GM12878 (cell line): ENCODE data around the gene SCN8A. TPM values are rescaled to one million over a fixed set of nuclear protein-coding genes. Genes with fewer than 3 reads are reported as not detected.

Source experiments
- ATAC-seq: fragments of 200-7000 bp; cut with Tn5 transposase; 3 replicates; pipeline ENCODE4 v1.9.1; 2020; ENCODE audit warnings: mild to moderate bottlenecking, moderate library complexity
- BruUV-seq: library from RNA; stranded (reverse); fragments of 400-500 nt; replicated peaks from 2 replicates; lab custom pipeline; 2021; lab: Mats Ljungman, UMichigan
- CTCF ChIA-PET: fragments of 300-600 bp; sonication (Branson Sonifier 250); formaldehyde crosslinking; extraction: SDS; loops from one replicate; lab custom pipeline; 2021; ENCODE audit warnings: inconsistent platforms; lab: Yijun Ruan, JAX
- POLR2A ChIA-PET: fragments of 350-600 bp; formaldehyde crosslinking; extraction: SDS; loops from one replicate; lab custom pipeline; 2021; ENCODE audit warnings: inconsistent platforms; lab: Charles Lee
- RAD21 ChIA-PET: fragments of 300-600 bp; sonication (Branson Sonifier 250); formaldehyde crosslinking; loops from one replicate; lab custom pipeline; 2023; ENCODE audit warnings: antibody characterized with exemption; ENCODE audit not compliant: unreplicated experiment; lab: Charles Lee
- SMC1A ChIA-PET: fragments of 300-600 bp; sonication (Branson Sonifier 250); formaldehyde crosslinking; loops from one replicate; lab custom pipeline; 2023; ENCODE audit not compliant: unreplicated experiment, uncharacterized antibody; lab: Charles Lee
- DNase-seq: peaks from one replicate; pipeline ENCODE4 v3.0.0-alpha.2; 2011; ENCODE audit warnings: low read depth, low spot score
- FAIRE-seq: peaks from 3 replicates; lab custom pipeline; 2011; peaks lifted over from hg19 to GRCh38; lab: Jason Lieb, UNC
- H2AFZ ChIP-seq: 2 replicates; pipeline ENCODE4 v1.6.0; 2011; ENCODE audit warnings: low read depth, low read length, control low read depth; ENCODE audit not compliant: control insufficient read depth
- H3K27ac ChIP-seq: 2 replicates; pipeline ENCODE4 v1.5.1; 2011; ENCODE audit warnings: control low read depth; ENCODE audit not compliant: control insufficient read depth, insufficient read depth
- H3K27me3 ChIP-seq, 2 experiments: replicated peaks in 1 of 2; 2 replicates each; pipeline versions ENCODE4 v1.6.0 to v1.6.1; 2011; ENCODE audit warnings: low read length in 1 of 2; ENCODE audit not compliant: control insufficient read depth in 2 of 2, insufficient read depth in 2 of 2
- H3K36me3 ChIP-seq, 2 experiments: 2 replicates each; pipeline ENCODE4 v1.5.1; 2011; ENCODE audit warnings: low read length in 1 of 2; ENCODE audit not compliant: control insufficient read depth in 2 of 2, insufficient read depth in 2 of 2
- H3K4me1 ChIP-seq: 2 replicates; pipeline ENCODE4 v1.6.1; 2011; ENCODE audit warnings: mild to moderate bottlenecking, low read length, moderate library complexity, mixed read lengths; ENCODE audit not compliant: control insufficient read depth, insufficient read depth
- H3K4me2 ChIP-seq: 2 replicates; pipeline ENCODE4 v1.6.0; 2011; ENCODE audit warnings: control low read depth; ENCODE audit not compliant: control insufficient read depth, insufficient read depth
- H3K4me3 ChIP-seq: fragments of 200-600 bp; sonication (generic); 2 replicates; pipeline ENCODE4 v1.5.1; 2016
- H3K79me2 ChIP-seq: 2 replicates; pipeline ENCODE4 v1.6.0; 2011; ENCODE audit warnings: low read length; ENCODE audit not compliant: control insufficient read depth, insufficient read depth
- H3K9ac ChIP-seq: 2 replicates; pipeline ENCODE4 v1.8.0; 2011; ENCODE audit warnings: low read length, control low read depth, mixed read lengths; ENCODE audit not compliant: control insufficient read depth, insufficient read depth
- H3K9me3 ChIP-seq: replicated peaks from 3 replicates; pipeline ENCODE4 v1.5.1; 2011; ENCODE audit warnings: mild to moderate bottlenecking, low read length; ENCODE audit not compliant: control insufficient read depth, insufficient read depth
- H4K20me1 ChIP-seq: 2 replicates; pipeline ENCODE4 v1.6.0; 2011; ENCODE audit not compliant: control insufficient read depth, insufficient read depth
- CHD2 ChIP-seq: IDR thresholded peaks from 2 replicates; pipeline ENCODE4 v1.6.1; 2011; ENCODE audit warnings: low read depth, low read length, improper control_type of control experiment, borderline replicate concordance
- ELK1 ChIP-seq: IDR thresholded peaks from 2 replicates; pipeline ENCODE4 v1.6.1; 2012; ENCODE audit warnings: low read depth, low read length, improper control_type of control experiment
- FOS ChIP-seq: IDR thresholded peaks from 3 replicates; pipeline ENCODE4 v1.6.1; 2011; ENCODE audit warnings: borderline replicate concordance; ENCODE audit not compliant: insufficient read length; ENCODE audit errors: extremely low read depth
- HCFC1 ChIP-seq: fragments of 150-350 bp; IDR thresholded peaks from 2 replicates; pipeline ENCODE4 v1.6.1; 2014; ENCODE audit warnings: low read length
- HSF1 ChIP-seq: fragments of 150-350 bp; IDR thresholded peaks from 2 replicates; pipeline ENCODE4 v1.6.1; 2014; ENCODE audit warnings: mild to moderate bottlenecking, low read depth, low read length
- RCOR1 ChIP-seq: conservative IDR thresholded peaks from 2 replicates; pipeline ENCODE4 v1.6.1; 2012; ENCODE audit warnings: low read depth, low read length, improper control_type of control experiment
- RELB ChIP-seq: fragments of 450-650 bp; IDR thresholded peaks from 2 replicates; pipeline ENCODE4 v1.6.1; 2017; ENCODE audit warnings: low read depth, mild to moderate bottlenecking, moderate library complexity
- RUNX3 ChIP-seq: IDR thresholded peaks from 2 replicates; pipeline ENCODE4 v1.6.1; 2012; ENCODE audit warnings: low read length, inconsistent platforms
- SUZ12 ChIP-seq: fragments of 200-600 bp; sonication (generic); IDR thresholded peaks from one replicate; pipeline ENCODE4 v1.6.1; 2018; ENCODE audit warnings: antibody characterized with exemption, mild to moderate bottlenecking; ENCODE audit not compliant: unreplicated experiment
- TAF1 ChIP-seq: IDR thresholded peaks from 2 replicates; pipeline ENCODE4 v1.6.1; 2011; ENCODE audit warnings: mild to moderate bottlenecking, low read depth, low read length, borderline replicate concordance
- WGBS: methylation state at CpG from one replicate; pipeline ENCODE4 v1.1.6; 2016; ENCODE audit warnings: low lambda C conversion rate; ENCODE audit not compliant: insufficient replicate concordance, insufficient coverage; ENCODE audit errors: missing lambda C conversion rate; 5-methylcytosine and 5-hydroxymethylcytosine counted together
- in situ Hi-C: fragments of 300-500 bp; cut with MboI; formaldehyde crosslinking; loops from 9 replicates; pipeline ENCODE4 v1.14.3; 2018; ENCODE audit warnings: mixed read lengths
- intact Hi-C: fragments of 100-400 bp; cut with micrococcal nuclease; formaldehyde crosslinking; loops from one replicate; pipeline ENCODE4 v1.14.2; 2022; ENCODE audit not compliant: unreplicated experiment
- polyA plus RNA-seq, 11 experiments: library from polyadenylated mRNA; depleted of rRNA in 4 of 11; unstranded in 6 of 11; stranded (reverse) in 5 of 11; fragments of >200 nt; fragmentation: Nextera tagmentation in 4 of 11; fragmentation: Illumina TruSeq in 1 of 11; extraction: Ambion mirVana in 4 of 11; extraction: Trizol in 1 of 11; gene quantifications; 1 replicate in 1 of 11; 2 replicates in 10 of 11; pipeline versions ENCODE4 v1.2.1 to v1.2.3, GENCODE V29; 2011 to 2016; ENCODE audit warnings: inconsistent platforms in 2 of 11, missing spikeins in 2 of 11, low read depth in 1 of 11
- total RNA-seq, 4 experiments: library from RNA; depleted of rRNA in 3 of 4; stranded (reverse); fragments of >200 nt in 3 of 4; fragmentation: Illumina TruSeq in 1 of 4; extraction: Trizol in 1 of 4; gene quantifications; 2 replicates each; pipeline versions ENCODE4 v1.2.1 to v1.2.3, GENCODE V29; 2013 to 2021

SCN8A gene
- total and polyA plus RNA-seq, 10 of the 15 experiments (the other 5 are each of a cell fraction or from before 2014, with no cell fraction given): 0.02 to 0.23 (median 0.06) TPM; not detected in 2

- in situ Hi-C loops (no loop called here), intact Hi-C loops (no loop called here)
- ChIA-PET POLR2A (no interaction called here), RAD21 (no interaction called here), CTCF (no interaction called here), SMC1A (no interaction called here)
- Histone ChIP-seq H3K27ac (no peak overlapping the region), H3K4me1 (no peaks in the 10 kb centered on the region), H3K4me3 (no peak overlapping the region), H3K79me2 (no peaks in the 10 kb centered on the region), H3K9me3 (no peaks in the 10 kb centered on the region), H4K20me1 (no peaks in the 10 kb centered on the region; the same call in 1 of the 2 replicates), H3K4me2 (peak overlapping the region; percentile 22; the same call in 1 of the 2 replicates), H3K36me3 (no peaks in the 10 kb centered on the region), H2AFZ (peak overlapping the region; percentile 4; the same call in 1 of the 2 replicates), H3K27me3 (peaks cover 4 to 9% of the 10 kb centered on the region in 2 experiments; a peak in 3 of 4 replicates), H3K9ac (no peak overlapping the region)
- DNase-seq: no peak
- WGBS: 46% methylated on average over 30 of the region's 101 CpGs
- no peak for FAIRE-seq
- TF ChIP-seq SUZ12 (peak; percentile 76), RUNX3 (no peak)
- no TSS peak for BruUV-seq
- ATAC-seq: no peak
Observed at GRCh38 chr12:51821440-51822260, 230.6 kb downstream of the SCN8A start.

- ChIA-PET POLR2A (no interaction called here), RAD21 (no interaction called here), CTCF (no interaction called here), SMC1A (no interaction called here)
- ATAC-seq (no peak), FAIRE-seq (no peak), DNase-seq (no peak)
- no TSS peak for BruUV-seq
- Histone ChIP-seq H3K4me1 (no peaks in the 10 kb centered on the region), H3K4me3 (no peak overlapping the region), H3K4me2 (no peak overlapping the region), H3K9ac (no peak overlapping the region), H3K9me3 (no peaks in the 10 kb centered on the region), H3K79me2 (no peaks in the 10 kb centered on the region), H4K20me1 (no peaks in the 10 kb centered on the region; the same call in 1 of the 2 replicates), H2AFZ (no peak overlapping the region), H3K27me3 (peaks cover 4 to 9% of the 10 kb centered on the region in 2 experiments; a peak in 3 of 4 replicates), H3K27ac (no peak overlapping the region), H3K36me3 (no peaks in the 10 kb centered on the region)
- 80% methylated on average over 16 of the region's 16 CpGs for WGBS
- in situ Hi-C loops (no loop called here), intact Hi-C loops (no loop called here)
- TF ChIP-seq FOS: no peak
- TF ChIP-seq RCOR1: no peak
- TF ChIP-seq ELK1: no peak
- TF ChIP-seq RELB: no peak
- no peak for TF ChIP-seq CHD2
- no peak for TF ChIP-seq HCFC1
- TF ChIP-seq TAF1: no peak
- TF ChIP-seq HSF1: no peak
Observed at GRCh38 chr12:51822261-51822616, 231.2 kb downstream of the SCN8A start.
